B cell (primary cell): Measurements from ENCODE around the gene PLEKHM3.

ENCODE experiments used
- EZH2 ChIP-seq: IDR thresholded peaks from 2 replicates; pipeline ENCODE4 v1.6.1; 2012; ENCODE audit warnings: borderline replicate concordance, low read depth, mild to moderate bottlenecking, moderate library complexity, low read length; ENCODE audit not compliant: insufficient read depth, poor library complexity, severe bottlenecking
- TF ChIP-seq, protein P1 (sequence below): fragments of 200-600 bp; IDR thresholded peaks from one replicate; pipeline ENCODE4 v1.8.0; 2022; ENCODE audit warnings: antibody characterized with exemption, mild to moderate bottlenecking

DNA sequence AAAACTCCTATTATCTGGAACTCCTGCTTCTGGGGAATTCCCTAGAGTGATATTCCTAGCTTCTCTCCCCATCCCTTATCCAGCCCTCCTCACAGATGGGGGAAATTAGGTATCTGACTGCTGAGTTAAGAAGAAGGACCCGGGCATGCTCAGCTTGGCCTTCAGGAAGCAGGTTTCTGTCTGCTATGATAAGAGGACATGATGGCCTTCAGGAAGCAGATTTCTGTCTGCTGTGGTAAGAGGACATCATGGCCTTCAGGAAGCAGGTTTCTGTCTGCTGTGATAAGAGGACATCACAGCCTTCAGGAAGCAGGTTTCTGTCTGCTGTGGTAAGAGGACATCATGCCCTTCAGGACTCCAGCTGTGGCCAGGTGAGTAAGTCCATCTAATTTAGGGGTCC lies 65.2 kb downstream of the PLEKHM3 start:
- TF ChIP-seq, protein P1, sequence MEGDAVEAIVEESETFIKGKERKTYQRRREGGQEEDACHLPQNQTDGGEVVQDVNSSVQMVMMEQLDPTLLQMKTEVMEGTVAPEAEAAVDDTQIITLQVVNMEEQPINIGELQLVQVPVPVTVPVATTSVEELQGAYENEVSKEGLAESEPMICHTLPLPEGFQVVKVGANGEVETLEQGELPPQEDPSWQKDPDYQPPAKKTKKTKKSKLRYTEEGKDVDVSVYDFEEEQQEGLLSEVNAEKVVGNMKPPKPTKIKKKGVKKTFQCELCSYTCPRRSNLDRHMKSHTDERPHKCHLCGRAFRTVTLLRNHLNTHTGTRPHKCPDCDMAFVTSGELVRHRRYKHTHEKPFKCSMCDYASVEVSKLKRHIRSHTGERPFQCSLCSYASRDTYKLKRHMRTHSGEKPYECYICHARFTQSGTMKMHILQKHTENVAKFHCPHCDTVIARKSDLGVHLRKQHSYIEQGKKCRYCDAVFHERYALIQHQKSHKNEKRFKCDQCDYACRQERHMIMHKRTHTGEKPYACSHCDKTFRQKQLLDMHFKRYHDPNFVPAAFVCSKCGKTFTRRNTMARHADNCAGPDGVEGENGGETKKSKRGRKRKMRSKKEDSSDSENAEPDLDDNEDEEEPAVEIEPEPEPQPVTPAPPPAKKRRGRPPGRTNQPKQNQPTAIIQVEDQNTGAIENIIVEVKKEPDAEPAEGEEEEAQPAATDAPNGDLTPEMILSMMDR = no peak
- no peak for TF ChIP-seq EZH2
